Neural progenitor cell (in vitro differentiated cells): ENCODE results near the gene TDG. TPM values are rescaled to one million over a fixed set of nuclear protein-coding genes. Genes with fewer than 3 reads are reported as not detected.

Experiments used
- DNase-seq: peaks from one replicate; pipeline ENCODE4 v3.0.0-alpha.2; 2016; ENCODE audit warnings: low spot score
- H2AFZ ChIP-seq: fragments of 200-600 bp; sonication (generic); replicated peaks from 2 replicates; pipeline ENCODE4 v1.6.1; 2016; ENCODE audit warnings: antibody characterized with exemption
- H3F3A ChIP-seq: fragments of 200-600 bp; sonication (generic); 2 replicates; pipeline ENCODE4 v1.6.1; 2016; ENCODE audit warnings: antibody characterized with exemption, low read depth
- H3K27ac ChIP-seq: fragments of 200-600 bp; sonication (generic); 2 replicates; pipeline ENCODE4 v1.5.1; 2016; ENCODE audit warnings: mild to moderate bottlenecking
- H3K27me3 ChIP-seq: fragments of 200-600 bp; sonication (generic); 2 replicates; pipeline ENCODE4 v1.6.1; 2016; ENCODE audit warnings: mild to moderate bottlenecking, moderate library complexity
- H3K36me3 ChIP-seq: fragments of 200-600 bp; sonication (generic); 2 replicates; pipeline ENCODE4 v1.5.1; 2016
- H3K4me1 ChIP-seq: fragments of 200-600 bp; sonication (generic); 2 replicates; pipeline ENCODE4 v1.6.1; 2016; ENCODE audit warnings: mixed run types
- H3K4me2 ChIP-seq: fragments of 200-600 bp; sonication (generic); 2 replicates; pipeline ENCODE4 v1.6.1; 2016
- H3K4me3 ChIP-seq: fragments of 200-600 bp; sonication (generic); 2 replicates; pipeline ENCODE4 v1.5.1; 2016
- H3K79me2 ChIP-seq: fragments of 200-600 bp; sonication (generic); 2 replicates; pipeline ENCODE4 v1.6.1; 2016; ENCODE audit warnings: low read depth
- H3K9ac ChIP-seq: fragments of 200-600 bp; sonication (generic); 2 replicates; pipeline ENCODE4 v1.6.1; 2016
- H3K9me3 ChIP-seq: fragments of 200-600 bp; sonication (generic); 2 replicates; pipeline ENCODE4 v1.5.1; 2016; ENCODE audit warnings: low read depth
- H4K20me1 ChIP-seq: fragments of 200-600 bp; sonication (generic); 2 replicates; pipeline ENCODE4 v1.6.1; 2016; ENCODE audit warnings: low read depth
- H3K27ac Mint-ChIP-seq: 3 replicates; pipeline ENCODE4 v1.8.0; 2021; ENCODE audit warnings: mixed read lengths
- H3K27me3 Mint-ChIP-seq: 2 replicates; pipeline ENCODE4 v1.8.0; 2022; ENCODE audit warnings: low read depth, mild to moderate bottlenecking, inconsistent platforms, moderate library complexity, mixed read lengths; ENCODE audit not compliant: insufficient read depth
- H3K36me3 Mint-ChIP-seq: 3 replicates; pipeline ENCODE4 v1.8.0; 2021; ENCODE audit warnings: mixed read lengths
- H3K4me1 Mint-ChIP-seq: 3 replicates; pipeline ENCODE4 v1.8.0; 2021; ENCODE audit warnings: mixed read lengths
- H3K4me3 Mint-ChIP-seq: 3 replicates; pipeline ENCODE4 v1.8.0; 2021; ENCODE audit warnings: mild to moderate bottlenecking, moderate library complexity, mixed read lengths
- H3K9me3 Mint-ChIP-seq: 3 replicates; pipeline ENCODE4 v1.8.0; 2020; ENCODE audit warnings: mixed read lengths
- EZH2 ChIP-seq: fragments of 200-600 bp; sonication (generic); IDR thresholded peaks from 2 replicates; pipeline ENCODE4 v1.6.1; 2017; ENCODE audit warnings: antibody characterized with exemption, mild to moderate bottlenecking, moderate library complexity
- EZH2phosphoT487 ChIP-seq: fragments of 200-600 bp; sonication (generic); IDR thresholded peaks from 2 replicates; pipeline ENCODE4 v1.6.1; 2017; ENCODE audit warnings: antibody characterized with exemption
- total RNA-seq: library from RNA; depleted of rRNA; stranded (reverse); fragments of >200 nt; gene quantifications from 2 replicates; pipeline ENCODE4 v1.2.3, GENCODE V29; 2015; ENCODE audit warnings: low replicate concordance
- TF ChIP-seq, protein P1 (sequence below): fragments of 200-600 bp; sonication (generic); IDR thresholded peaks from 2 replicates; pipeline ENCODE4 v1.5.1; 2017; ENCODE audit warnings: antibody characterized with exemption, mild to moderate bottlenecking

Gene TDG
- 60.2 and 88.1 TPM in 2 replicates for total RNA-seq

- H3K27ac Mint-ChIP-seq: peak within 1 kb of the TSS; percentile 98
- peaks cover 87% of the 10 kb centered on the region for H3K79me2 ChIP-seq
- no peaks in the 10 kb centered on the region for H3K36me3 ChIP-seq
Observed at GRCh38 chr12:103965590-103966504, at the start of gene TDG. Gene TDG (plus strand): TSS chr12:103965872. CDS start chr12:103966038, 166 bp downstream.

DNA sequence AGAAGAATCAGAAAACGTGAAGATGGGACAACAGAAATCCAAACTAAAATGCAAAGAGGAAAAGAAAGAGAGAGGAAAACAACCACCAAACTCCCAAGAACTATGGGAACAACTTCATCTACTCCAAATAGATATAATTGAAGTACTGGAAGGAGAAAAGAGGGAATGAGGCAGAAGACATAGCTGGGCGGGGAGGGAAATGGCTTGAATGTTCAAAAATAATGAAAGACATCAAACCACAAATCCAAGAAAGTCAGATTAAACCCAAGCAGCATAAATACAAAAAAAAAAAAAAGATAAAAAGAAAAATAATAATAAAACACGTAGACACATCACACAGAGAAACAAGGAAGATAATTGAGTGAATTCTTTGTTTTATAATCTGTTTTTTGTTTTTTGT is 47.8 kb upstream of the TDG start:
- peaks cover 22% of the 10 kb centered on the region for H3K9me3 Mint-ChIP-seq
- Histone ChIP-seq H3K36me3 (no peaks in the 10 kb centered on the region), H4K20me1 (no peaks in the 10 kb centered on the region), H3F3A (no peaks in the 10 kb centered on the region), H3K4me2 (no peak overlapping the region), H3K27me3 (no peaks in the 10 kb centered on the region), H3K9ac (no peak overlapping the region), H3K4me3 (no peak overlapping the region), H3K4me1 (no peaks in the 10 kb centered on the region), H3K9me3 (peaks cover 4% of the 10 kb centered on the region), H3K79me2 (no peaks in the 10 kb centered on the region), H2AFZ (no peak overlapping the region), H3K27ac (no peak overlapping the region)
- no peak for DNase-seq
- H3K4me1 Mint-ChIP-seq: no peaks in the 10 kb centered on the region
- peaks cover 3% of the 10 kb centered on the region for H3K36me3 Mint-ChIP-seq
- no peaks in the 10 kb centered on the region for H3K27me3 Mint-ChIP-seq
- no peak overlapping the region for H3K4me3 Mint-ChIP-seq
- no peak for TF ChIP-seq EZH2
- TF ChIP-seq, protein P1, sequence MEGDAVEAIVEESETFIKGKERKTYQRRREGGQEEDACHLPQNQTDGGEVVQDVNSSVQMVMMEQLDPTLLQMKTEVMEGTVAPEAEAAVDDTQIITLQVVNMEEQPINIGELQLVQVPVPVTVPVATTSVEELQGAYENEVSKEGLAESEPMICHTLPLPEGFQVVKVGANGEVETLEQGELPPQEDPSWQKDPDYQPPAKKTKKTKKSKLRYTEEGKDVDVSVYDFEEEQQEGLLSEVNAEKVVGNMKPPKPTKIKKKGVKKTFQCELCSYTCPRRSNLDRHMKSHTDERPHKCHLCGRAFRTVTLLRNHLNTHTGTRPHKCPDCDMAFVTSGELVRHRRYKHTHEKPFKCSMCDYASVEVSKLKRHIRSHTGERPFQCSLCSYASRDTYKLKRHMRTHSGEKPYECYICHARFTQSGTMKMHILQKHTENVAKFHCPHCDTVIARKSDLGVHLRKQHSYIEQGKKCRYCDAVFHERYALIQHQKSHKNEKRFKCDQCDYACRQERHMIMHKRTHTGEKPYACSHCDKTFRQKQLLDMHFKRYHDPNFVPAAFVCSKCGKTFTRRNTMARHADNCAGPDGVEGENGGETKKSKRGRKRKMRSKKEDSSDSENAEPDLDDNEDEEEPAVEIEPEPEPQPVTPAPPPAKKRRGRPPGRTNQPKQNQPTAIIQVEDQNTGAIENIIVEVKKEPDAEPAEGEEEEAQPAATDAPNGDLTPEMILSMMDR: no peak
- TF ChIP-seq EZH2phosphoT487: no peak
- no peak overlapping the region for H3K27ac Mint-ChIP-seq

More at GRCh38 chr12:103965590-103966504, at the start of gene TDG:
- DNase-seq: peak; percentile 98
- Histone ChIP-seq H3F3A (peaks cover 16% of the 10 kb centered on the region), H3K27ac (peak within 1 kb of the TSS; percentile 94), H3K9ac (peak within 1 kb of the TSS; percentile 78), H3K4me1 (peaks cover 16% of the 10 kb centered on the region), H3K27me3 (no peaks in the 10 kb centered on the region), H2AFZ (peak within 1 kb of the TSS; percentile 87), H4K20me1 (peaks cover 23% of the 10 kb centered on the region), H3K4me3 (peak within 1 kb of the TSS; percentile 78), H3K9me3 (no peaks in the 10 kb centered on the region), H3K4me2 (peak within 1 kb of the TSS; percentile 85)
- Mint-ChIP-seq H3K9me3 (no peaks in the 10 kb centered on the region), H3K36me3 (peaks cover 7% of the 10 kb centered on the region), H3K27me3 (no peaks in the 10 kb centered on the region), H3K4me3 (peak within 1 kb of the TSS; percentile 97), H3K4me1 (peaks cover 29% of the 10 kb centered on the region)
- TF ChIP-seq EZH2 (no peak), EZH2phosphoT487 (no peak)
- TF ChIP-seq, protein P1: peak; percentile 20

DNA sequence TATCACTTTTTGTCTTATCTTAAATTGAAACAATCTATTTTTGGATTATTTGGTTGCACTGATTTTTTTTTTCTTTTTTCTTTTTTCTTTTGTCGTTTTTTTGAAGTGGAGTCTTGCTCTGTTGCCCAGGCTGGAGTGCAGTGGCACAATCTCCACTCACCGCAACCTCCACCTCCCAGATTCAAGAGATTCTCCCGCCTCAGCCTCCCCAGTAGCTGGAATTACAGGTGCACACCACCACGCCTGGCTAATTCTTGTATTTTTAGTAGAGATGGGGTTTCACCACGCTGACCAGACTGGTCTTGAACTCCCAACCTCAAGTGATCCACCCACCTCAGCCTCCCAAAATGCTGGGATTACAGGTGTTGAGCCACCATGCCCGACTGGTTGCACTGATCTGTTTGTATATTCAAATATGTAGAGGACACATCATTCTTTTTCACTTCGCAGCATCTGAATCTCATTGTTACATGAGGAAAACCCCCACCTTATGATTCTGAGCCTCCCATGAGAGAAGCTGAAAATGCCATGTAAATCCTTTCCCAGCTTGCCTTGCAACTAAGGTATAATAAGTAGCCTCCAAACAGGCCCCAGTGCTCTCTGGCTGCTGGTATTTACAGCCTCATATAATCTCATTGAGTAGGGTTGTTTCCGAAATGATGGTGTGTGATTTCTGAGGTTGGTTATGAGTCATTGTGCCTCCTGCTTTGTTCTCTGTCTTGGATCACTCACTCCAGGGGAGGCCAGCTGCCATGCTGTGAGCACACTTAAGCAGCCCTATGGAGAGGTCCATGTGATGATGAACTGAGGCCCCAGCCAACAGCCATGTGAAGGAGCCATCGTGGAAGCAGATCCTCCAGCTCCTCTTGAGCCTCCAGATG is 40.7 kb upstream of the TDG start:
- no peak overlapping the region for H3K4me3 ChIP-seq
- no peaks in the 10 kb centered on the region for H3K27me3 ChIP-seq
- no peak overlapping the region for H2AFZ ChIP-seq
- H3F3A ChIP-seq: peaks cover 12% of the 10 kb centered on the region
- Mint-ChIP-seq H3K9me3 (no peaks in the 10 kb centered on the region), H3K4me1 (peaks cover 16% of the 10 kb centered on the region), H3K36me3 (peaks cover 5% of the 10 kb centered on the region), H3K27me3 (peaks cover 2% of the 10 kb centered on the region), H3K4me3 (no peak overlapping the region), H3K27ac (no peak overlapping the region)
- H3K36me3 ChIP-seq: no peaks in the 10 kb centered on the region
- no peaks in the 10 kb centered on the region for H4K20me1 ChIP-seq
- no peak overlapping the region for H3K4me2 ChIP-seq
- H3K79me2 ChIP-seq: peaks cover 6% of the 10 kb centered on the region
- no peaks in the 10 kb centered on the region for H3K9me3 ChIP-seq
- no peak overlapping the region for H3K9ac ChIP-seq
- H3K4me1 ChIP-seq: peaks cover 5% of the 10 kb centered on the region
- no peak overlapping the region for H3K27ac ChIP-seq
- TF ChIP-seq, protein P1: no peak
- no peak for TF ChIP-seq EZH2
- TF ChIP-seq EZH2phosphoT487: no peak
- DNase-seq: no peak
